ENCODE data around the gene KDM5B. TPM values are rescaled to one million over a fixed set of nuclear protein-coding genes. Genes with fewer than 3 reads are reported as not detected.

Gene KDM5B
- total and polyA plus RNA-seq, 2 of the 8 experiments (the other 6 are each of a cell fraction or from before 2014, with no cell fraction given) = 73.3 to 210 TPM

DNA sequence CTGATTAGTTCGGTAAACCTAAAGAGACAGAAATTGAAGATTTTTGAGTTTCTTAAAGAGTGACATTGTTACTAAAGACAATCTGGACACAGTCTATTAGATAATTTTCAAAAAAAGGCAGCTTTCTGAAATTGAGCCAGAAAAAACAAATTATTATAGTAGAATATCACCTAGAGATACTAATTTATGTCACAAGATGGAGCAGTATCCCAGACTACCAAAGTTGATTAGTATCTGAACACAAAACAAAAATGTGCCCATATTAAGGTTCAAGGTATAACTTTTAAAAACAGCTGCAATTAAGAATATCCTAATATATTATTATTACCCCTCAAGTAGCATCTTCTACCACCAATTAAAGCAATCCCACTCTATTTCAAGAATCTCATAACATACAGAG is 57.5 kb downstream of the KDM5B start (continued):
- TF ChIP-seq, protein P1, sequence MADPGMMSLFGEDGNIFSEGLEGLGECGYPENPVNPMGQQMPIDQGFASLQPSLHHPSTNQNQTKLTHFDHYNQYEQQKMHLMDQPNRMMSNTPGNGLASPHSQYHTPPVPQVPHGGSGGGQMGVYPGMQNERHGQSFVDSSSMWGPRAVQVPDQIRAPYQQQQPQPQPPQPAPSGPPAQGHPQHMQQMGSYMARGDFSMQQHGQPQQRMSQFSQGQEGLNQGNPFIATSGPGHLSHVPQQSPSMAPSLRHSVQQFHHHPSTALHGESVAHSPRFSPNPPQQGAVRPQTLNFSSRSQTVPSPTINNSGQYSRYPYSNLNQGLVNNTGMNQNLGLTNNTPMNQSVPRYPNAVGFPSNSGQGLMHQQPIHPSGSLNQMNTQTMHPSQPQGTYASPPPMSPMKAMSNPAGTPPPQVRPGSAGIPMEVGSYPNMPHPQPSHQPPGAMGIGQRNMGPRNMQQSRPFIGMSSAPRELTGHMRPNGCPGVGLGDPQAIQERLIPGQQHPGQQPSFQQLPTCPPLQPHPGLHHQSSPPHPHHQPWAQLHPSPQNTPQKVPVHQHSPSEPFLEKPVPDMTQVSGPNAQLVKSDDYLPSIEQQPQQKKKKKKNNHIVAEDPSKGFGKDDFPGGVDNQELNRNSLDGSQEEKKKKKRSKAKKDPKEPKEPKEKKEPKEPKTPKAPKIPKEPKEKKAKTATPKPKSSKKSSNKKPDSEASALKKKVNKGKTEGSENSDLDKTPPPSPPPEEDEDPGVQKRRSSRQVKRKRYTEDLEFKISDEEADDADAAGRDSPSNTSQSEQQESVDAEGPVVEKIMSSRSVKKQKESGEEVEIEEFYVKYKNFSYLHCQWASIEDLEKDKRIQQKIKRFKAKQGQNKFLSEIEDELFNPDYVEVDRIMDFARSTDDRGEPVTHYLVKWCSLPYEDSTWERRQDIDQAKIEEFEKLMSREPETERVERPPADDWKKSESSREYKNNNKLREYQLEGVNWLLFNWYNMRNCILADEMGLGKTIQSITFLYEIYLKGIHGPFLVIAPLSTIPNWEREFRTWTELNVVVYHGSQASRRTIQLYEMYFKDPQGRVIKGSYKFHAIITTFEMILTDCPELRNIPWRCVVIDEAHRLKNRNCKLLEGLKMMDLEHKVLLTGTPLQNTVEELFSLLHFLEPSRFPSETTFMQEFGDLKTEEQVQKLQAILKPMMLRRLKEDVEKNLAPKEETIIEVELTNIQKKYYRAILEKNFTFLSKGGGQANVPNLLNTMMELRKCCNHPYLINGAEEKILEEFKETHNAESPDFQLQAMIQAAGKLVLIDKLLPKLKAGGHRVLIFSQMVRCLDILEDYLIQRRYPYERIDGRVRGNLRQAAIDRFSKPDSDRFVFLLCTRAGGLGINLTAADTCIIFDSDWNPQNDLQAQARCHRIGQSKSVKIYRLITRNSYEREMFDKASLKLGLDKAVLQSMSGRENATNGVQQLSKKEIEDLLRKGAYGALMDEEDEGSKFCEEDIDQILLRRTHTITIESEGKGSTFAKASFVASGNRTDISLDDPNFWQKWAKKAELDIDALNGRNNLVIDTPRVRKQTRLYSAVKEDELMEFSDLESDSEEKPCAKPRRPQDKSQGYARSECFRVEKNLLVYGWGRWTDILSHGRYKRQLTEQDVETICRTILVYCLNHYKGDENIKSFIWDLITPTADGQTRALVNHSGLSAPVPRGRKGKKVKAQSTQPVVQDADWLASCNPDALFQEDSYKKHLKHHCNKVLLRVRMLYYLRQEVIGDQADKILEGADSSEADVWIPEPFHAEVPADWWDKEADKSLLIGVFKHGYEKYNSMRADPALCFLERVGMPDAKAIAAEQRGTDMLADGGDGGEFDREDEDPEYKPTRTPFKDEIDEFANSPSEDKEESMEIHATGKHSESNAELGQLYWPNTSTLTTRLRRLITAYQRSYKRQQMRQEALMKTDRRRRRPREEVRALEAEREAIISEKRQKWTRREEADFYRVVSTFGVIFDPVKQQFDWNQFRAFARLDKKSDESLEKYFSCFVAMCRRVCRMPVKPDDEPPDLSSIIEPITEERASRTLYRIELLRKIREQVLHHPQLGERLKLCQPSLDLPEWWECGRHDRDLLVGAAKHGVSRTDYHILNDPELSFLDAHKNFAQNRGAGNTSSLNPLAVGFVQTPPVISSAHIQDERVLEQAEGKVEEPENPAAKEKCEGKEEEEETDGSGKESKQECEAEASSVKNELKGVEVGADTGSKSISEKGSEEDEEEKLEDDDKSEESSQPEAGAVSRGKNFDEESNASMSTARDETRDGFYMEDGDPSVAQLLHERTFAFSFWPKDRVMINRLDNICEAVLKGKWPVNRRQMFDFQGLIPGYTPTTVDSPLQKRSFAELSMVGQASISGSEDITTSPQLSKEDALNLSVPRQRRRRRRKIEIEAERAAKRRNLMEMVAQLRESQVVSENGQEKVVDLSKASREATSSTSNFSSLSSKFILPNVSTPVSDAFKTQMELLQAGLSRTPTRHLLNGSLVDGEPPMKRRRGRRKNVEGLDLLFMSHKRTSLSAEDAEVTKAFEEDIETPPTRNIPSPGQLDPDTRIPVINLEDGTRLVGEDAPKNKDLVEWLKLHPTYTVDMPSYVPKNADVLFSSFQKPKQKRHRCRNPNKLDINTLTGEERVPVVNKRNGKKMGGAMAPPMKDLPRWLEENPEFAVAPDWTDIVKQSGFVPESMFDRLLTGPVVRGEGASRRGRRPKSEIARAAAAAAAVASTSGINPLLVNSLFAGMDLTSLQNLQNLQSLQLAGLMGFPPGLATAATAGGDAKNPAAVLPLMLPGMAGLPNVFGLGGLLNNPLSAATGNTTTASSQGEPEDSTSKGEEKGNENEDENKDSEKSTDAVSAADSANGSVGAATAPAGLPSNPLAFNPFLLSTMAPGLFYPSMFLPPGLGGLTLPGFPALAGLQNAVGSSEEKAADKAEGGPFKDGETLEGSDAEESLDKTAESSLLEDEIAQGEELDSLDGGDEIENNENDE (IDR thresholded peaks at IDR 0.05; ENCODE audit: insufficient replicate concordance, low read length) = no peak
- TF ChIP-seq, protein P2, sequence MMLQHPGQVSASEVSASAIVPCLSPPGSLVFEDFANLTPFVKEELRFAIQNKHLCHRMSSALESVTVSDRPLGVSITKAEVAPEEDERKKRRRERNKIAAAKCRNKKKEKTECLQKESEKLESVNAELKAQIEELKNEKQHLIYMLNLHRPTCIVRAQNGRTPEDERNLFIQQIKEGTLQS (IDR thresholded peaks at IDR 0.05; ENCODE audit: insufficient read depth, low read depth, low read length) = no peak
- TF ChIP-seq RAD21 (IDR thresholded peaks at IDR 0.05 in 1 of 2, conservative IDR thresholded peaks at IDR 0.05 in 1 of 2; ENCODE audit: low read depth in 2 of 2, low read length in 2 of 2) = no peak
- TF ChIP-seq BCL11A (IDR thresholded peaks at IDR 0.05; ENCODE audit: low read depth in 2 of 2, low read length in 2 of 2) = no peak
- TF ChIP-seq CTBP2 (IDR thresholded peaks at IDR 0.05; ENCODE audit: borderline replicate concordance, insufficient read depth, insufficient read length, low read length) = no peak
- no peak for TF ChIP-seq HDAC6 (IDR thresholded peaks at IDR 0.05; ENCODE audit: low read depth, low read length)

Data from H1 (cell line).